NCI-H1417 (cell line): Measurements from ENCODE around the gene CKS1B.

Source experiments
- DNase-seq, 3 experiments: peaks; one replicate each; lab custom pipeline; 2025; lab: John Stamatoyannopoulos, UW

CKS1B gene

DNA sequence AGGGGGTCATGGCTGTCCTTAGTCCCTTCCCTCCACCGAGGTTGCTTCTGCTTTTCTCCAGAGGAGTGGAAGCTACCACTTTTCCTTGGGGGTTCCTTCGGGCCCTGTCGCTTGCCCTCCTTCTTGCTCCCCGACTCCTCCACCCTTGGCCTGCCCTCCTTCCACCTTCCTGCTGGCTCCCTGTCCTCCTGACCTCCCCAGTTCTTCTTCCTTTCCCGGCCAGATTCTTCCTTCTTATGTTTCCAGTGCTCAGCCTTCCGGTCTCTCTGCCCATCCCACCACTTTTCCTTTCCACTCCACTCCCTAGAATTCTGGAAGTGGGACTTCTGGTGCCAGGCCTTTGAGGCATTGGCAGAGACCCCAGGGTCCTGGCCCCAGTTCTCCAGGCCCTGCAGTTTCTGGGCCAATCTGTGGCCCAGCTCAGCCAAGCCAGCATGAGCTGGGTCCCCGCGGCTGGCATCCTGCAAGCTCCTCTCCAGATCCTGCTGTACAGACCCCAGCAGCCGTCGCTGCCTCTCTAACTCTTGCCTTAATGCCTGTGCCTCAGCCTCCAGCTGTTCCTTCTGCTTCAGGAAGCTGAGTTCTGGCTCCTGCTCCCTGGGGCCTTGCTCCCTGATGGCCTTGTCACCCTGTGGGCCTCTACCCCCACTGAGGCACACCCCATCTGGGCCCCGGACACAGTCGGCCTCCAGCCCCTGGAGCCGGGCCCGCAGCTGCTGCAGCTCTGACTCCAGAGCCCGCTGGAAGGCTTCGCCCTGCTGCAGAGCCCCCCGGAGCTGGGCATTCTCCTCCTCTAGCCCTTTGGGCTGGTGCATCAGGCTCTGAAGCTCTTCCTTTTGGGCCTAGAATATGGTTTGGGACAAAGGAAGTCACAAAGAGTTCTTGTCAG, 28.3 kb upstream of the CKS1B start:
- DNase-seq: no peak

DNA sequence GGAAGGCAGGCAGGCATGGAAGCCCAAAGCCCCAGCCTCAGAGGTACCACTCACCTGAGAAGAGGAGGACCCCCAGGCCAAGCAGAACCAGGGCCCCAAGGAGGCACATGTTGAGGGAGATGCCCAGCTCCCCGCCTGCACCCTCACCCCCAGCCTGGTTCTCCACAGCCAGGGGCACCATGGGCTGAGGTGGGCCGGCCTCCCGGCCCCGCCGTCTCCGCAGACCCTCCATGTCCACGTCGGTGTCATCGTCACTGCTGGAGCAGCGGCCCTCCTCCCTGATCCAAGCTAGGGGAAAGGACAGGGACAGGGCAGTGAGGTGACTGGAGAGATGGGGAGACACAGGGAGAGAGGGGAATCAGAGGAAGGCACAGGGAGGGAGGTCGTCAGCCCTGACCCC, 26.4 kb upstream of the CKS1B start:
- DNase-seq: no peak

DNA sequence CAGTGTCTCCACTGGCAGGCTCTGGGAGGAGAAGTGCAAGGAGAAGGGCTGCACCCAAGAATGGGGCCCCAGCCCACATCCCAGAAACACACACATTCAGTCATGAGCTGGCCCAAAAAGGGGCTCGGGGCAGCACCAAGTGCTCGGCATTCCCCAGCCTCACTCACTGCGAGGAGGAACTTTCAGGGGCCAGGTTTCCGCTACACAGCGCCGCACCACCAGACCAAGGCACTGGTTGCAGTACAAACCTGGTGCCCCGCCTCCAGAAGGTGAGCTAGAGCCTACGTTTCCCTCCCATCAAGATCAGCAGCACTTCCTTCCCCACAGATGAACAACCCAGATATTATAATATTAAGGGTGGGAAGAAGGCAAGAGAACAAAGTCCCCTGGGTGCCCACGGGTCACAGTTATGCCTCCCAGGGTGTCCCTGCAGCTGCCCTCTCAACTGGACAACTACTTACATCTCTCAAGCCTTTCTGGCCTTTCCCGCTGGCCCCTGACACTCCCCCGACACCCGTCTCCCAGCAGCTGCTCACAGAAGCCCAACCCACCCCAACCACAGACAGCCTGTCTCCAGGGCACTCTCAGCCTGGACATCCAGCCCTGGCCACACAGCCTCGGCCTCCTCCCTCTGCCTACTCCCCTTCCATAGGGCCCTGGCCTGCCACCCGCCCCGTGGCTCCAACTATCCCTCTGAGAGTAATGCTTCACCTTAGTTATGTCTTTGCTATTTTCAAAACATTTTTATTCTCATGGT, 22.4 kb upstream of the CKS1B start:
- no peak for DNase-seq

DNA sequence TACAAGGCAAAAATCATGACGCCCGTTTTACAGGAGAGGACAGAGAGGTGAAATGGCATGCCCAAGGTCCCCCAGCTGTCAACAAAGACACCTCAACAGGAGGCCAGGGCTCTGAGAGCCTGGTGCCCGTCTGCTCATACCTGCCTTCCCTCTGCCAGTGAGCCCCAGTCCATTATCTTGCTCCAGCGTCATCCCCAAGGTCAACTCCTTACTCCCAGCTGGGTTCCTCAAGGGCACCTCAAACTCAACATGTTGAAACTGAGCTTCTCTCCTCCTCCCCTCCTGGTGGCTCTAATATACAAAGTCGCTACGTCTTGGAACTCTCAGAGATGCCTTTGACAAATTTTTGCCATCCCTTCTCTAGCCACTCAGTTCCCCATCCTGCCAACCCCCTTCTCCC, 21.8 kb upstream of the CKS1B start:
- DNase-seq: no peak

DNA sequence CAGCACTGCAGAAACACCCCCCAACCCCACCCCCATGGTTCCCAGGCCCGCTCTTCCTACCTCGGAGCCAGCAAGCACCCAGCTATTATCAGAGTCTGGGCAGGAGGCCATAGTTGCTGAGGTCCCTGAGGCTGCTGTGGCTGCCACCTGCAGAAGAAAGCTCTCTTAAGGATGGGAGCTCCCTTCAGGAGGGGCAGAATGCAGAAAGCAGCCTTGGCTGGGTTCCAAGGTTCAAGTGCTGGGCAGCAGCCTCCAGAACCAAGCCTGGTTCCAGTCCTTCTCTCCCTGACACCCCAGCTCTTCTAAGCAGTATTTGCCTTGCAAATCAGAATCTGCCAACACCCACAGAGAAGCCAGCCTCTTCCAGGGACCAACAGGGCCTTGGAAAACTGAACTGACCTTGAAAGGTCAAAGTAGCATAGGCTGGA, 20.9 kb upstream of the CKS1B start:
- peak in 1 of 3 experiments; percentile 8 for DNase-seq

DNA sequence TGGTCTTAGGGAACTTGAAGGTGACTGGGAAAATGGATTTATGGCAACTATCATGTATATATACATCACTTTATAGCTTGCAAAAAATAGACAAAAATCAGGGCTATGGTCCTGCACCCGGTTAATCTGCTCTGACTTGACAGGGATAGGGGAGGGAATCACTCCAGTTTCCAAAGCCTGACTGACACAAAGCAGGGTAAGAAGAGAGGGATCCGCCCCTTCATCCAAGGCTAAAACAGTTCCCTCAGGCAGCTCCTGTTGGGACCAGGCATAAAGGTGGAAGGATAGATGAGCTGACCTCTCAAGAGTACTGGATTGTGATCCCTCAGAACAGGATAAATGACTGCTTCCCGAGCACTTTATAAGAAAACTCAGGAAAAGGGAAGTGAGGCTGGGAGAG, 19.9 kb upstream of the CKS1B start:
- peak in 1 of 3 experiments; percentile 37 for DNase-seq

DNA sequence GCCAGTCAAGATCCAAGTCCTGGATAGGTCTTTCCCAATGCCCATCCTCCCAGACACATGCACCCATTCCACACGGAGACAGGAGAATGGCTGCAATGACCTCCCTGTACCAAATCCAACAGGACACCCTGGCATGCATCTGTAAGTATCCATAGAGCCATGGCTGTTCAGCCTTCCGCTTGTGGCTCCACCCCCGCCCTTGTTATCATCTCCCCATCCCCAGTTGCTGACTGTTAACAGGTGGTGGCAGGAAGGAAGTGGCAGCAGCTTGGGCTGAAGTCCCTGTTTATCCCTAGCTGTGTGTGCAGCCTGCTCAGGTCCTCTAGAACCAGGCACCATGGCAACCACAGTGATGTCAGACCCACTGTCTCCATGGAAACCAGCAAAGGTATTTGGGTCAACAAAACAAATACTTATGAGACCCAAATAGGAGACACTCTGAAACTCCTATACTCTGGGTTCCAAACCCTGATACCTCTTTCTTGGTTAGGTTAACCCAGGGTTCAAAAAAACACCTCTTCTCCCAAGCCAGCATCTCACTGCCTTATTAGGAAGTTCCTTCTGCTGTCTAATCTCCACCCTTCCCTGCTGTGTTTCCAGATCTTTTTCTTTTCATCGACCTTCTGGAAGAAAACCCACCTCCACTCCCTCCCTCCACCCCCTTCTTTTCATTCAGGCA, 19.3 kb upstream of the CKS1B start:
- peak; percentile 37 to 91 (median 75) for DNase-seq

DNA sequence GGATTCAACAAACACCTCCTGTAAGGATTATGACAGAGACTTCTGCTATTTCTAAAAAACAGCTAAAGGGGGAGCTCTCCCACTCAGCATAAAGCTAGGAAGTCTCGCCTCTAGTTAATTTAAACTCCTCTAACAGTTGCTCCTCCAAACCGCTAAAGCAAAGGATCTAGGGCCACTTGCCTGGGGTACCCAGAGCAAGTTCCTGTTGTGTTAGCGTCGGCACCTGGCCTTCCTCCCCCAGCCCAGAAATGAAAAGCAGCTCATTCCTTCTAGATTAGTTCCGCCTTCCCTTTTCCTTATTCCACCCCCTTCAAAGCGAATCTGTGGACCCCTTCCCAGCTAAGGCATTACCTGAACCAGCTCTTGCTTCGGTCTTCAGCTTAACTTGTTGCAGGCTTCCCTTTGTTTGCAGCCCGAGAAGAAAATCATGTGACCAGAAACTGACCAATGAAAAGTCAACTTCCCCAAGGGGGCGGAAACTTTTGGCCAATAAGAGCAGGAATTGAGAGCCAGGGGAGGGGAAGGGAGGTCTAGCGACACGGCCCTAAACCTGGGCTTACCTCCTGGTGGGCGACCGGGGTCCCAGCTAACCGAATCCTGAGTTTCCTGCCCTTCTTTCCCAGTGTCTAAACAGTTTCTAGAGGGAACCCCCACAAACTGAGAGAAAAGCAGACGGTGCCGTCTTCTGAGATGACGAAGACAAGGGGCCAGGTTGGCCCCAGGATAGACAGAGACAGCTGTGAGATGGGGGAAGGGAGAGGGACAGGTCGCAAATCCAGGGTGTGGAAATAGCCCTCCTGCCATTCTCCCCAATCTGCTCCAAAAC, 18.6 kb upstream of the CKS1B start, which contains the start of gene PBXIP1:
PBXIP1 (minus strand) TSS at position 382 of the 826 bp plus-strand sequence. CDS start 2,378 bp downstream, outside the sequence.
- peak; percentile 90 to 99 (median 97) for DNase-seq

DNA sequence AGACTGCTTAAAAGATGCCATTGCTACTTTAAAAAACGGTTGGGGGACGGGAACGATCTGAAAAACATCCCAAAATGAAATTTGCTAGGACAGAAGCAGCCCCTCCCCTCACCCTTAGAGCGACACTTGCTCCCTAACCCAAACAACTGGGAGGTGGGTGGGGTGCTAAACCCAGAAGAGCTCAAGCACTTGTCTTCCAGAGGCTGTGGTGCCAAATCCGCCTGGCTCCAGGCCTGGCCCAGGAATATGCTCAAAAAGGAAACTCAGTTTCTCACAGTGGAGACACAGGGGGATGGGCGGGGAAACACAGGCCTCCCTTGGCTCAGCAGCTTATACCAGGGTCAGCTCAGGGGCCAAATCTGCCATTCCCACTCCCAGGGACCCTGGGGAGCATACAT, 17.9 kb upstream of the CKS1B start:
- peak in 1 of 3 experiments; percentile 44 for DNase-seq

DNA sequence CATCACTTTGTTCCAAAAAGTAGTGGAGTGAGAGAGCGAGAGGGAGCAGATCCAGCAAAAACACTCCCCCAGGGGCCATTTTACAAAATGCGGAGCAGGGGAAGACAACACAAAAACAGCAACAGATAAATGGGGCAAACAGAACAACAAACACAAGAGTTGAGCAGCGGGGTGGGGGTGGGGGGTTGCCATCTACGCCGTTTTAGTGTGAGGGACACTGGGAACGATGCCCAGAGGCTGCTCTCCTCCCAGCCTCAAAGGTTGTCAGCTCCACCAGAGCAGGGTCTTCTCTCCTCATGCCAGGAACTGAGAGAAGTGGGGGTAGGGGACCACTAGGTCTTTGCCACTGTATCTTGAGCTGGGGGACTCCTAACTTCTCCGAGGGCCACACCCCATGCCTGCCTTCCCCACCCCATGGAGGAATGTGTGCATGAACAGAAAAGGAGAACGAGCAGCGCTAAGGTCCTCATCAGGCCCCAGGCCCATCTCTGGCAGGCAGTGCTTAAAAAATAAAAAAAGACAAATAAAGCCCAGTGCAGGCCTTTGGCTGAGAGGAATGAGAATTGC, 17.3 kb upstream of the CKS1B start:
- DNase-seq: no peak

DNA sequence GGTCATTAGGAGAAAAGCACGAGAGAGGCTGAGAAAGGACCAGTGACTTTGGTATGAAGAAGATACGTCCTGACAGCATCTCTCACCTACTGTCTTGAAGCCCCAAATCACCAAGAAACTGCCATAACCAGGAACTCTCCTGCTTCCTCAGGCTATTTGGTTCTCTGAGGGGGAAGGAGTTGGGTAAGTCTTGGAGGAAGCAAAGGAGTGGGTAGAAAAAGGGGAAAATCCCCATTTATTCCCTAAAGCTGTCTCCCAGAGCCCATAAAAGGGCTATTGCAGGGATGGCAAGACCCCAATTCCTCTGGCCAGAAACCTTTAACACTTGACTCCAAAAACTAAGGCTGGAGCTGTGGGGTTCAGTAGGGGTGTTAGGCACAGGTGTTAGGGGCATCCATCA, 16.4 kb upstream of the CKS1B start:
- no peak for DNase-seq

DNA sequence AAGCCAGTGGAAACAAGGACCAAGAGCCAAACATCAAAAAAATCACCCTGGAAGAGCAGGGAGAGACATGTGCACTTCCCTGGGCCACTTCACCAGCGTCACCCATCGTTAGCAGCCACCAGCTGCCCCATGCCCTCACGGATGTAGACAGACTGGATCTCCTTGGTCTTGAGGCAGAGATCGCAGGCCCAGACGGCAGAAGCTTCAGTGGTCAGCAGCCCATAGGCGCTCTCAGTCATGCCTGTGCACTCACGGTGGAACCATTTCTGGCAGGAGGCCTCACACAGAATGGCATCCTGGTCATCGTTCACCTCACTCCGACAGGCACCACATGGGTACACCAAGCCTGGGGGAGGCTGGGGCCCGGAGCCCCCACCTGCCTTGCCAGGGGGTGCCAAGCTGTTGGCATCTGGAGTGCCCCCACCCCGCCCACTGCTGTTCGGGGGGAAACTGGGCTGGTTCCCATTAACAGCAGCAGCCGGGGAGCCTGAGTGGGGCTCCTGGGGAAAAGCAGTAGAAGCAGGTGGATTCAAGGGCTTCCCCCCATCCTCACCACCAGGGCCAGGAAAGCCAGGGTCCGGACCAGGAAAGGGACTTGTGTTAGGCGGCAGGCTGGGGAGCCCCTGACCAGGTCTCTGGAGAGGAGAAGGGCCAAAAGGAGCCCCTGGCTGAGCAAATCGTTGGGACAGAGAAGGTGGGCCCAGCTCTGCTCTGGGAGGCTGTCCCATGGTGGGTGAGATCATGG, 15.6 kb upstream of the CKS1B start:
- DNase-seq: no peak

DNA sequence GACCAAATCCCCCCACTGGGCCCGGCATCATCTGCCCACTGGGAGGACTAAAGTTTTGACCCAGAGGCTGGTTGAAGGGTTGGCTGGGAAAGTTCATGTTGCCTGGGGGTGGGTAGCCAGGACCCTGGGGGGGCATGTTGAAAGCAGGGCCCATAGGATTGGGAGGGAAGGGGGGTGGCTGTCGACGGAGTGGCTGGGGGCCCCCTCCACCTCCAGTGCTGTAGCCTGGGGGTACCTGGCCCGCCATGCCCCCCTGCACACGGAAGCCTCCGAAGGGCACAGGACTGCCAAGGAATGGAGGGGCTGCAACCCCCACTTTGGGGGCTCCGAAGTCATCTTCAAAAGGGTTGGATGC, 15.1 kb upstream of the CKS1B start:
- no peak for DNase-seq

DNA sequence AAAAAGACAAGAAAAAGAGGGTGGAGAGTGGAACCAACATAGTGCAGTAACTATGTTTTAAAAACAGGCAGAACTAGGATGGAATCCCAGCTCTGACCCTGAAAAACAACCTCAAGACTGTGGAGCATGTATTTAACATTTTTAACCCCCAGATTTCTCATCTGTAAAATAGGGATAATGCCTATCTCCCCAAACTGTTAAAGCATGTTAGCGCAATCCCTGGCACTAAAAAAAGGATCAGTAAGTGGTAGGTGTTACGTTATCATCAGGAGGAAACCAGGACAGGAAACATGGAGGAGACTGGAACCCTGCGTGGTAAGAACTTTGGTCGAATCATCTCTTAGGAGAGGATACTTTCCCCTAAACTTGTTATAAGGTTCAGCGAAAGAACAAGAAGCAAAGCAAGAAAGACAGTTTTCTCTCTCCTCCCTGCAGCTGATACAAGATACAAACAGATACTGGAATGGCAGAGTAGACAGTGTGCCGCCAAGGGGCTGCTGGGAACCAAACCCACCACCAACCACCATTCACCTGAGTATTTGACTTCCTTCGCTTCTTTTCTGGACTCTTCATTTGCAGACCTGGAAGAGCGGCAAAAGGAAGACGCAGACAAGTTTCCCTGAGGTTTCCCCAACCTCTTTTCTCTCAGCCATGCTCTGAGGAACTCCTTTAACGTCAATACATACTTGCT, 13.9 kb upstream of the CKS1B start:
- DNase-seq: no peak

DNA sequence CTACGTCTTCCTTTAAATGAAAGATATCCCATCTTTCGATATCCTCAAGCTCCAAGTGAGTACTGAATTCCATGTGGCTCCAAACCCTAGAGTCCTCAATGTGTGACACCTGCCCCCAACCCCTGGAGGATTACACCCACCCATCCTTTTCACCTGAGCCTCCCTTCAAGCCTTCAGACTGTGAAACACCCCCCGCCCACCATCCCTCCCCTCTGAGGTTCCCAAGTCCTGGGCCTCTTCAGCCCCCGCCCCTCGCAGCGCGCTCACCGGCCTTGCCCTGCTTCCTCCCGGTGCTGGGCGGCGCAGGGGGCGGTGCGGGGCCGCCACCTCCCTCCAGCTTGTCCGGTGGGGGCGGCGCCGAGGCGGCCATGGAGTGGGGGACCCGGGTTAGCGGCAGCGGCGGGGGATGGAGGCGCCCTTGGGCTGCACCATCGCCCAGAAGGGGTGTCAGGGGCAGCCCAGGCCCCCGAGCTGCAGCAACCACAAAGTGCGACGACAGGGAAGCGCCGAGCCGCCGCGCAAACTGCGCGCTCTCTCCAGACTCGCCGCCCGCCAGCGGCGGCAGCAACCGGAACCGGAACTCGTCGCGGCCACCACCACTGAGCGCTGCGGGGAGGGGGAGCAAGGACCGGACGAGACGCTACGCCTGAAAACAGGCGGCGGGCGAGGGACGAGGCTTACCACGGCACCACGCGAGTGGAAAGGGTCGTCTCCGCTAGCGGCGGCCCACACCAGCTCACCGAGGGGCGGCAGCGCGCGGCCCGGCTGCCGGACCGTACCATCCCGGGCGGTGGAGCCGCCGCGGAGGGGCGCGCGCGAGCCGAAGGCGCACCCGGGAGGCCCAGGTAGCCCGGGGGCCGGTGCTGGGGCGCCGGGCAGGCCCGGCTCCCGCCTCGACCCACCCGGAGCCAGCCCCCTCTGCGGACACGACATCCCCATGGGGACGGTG, 13.0 kb upstream of the CKS1B start, which contains the start of gene PYGO2:
PYGO2 (minus strand) TSS at position 576 of the 949 bp plus-strand sequence; CDS start at position 370, 206 bp downstream.
- DNase-seq: peak; percentile 86 to 91 (median 90)

DNA sequence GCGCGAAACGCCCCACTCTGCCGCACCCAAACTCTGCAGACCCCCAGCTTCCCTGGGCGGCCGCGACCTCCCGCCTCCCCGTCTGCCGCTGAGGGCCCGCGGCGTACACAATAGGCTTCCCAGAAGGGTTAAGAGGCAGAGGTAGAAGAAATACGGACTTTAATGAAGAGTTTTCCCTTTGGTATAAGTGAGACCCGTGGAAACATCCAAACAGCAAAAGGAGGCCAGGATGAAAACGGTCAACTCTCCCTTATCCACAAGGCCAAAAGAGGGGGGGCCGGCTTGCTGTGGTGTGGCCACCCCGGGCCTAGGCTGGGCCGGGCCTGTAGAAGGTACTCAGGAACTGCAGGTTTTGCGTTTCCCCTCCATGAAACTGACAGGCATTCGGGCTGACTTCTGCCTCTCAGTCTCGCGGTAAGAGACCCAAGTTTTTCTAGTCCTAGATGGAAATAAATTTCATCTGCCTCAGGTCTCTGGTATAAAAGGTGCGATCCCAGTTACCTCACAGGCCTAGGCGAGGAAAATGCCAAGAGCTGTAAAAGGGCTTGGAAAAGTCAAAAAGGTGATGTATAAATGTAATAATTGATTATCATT, 12.2 kb upstream of the CKS1B start:
- DNase-seq: peak in 2 of 3 experiments; percentile 74 to 76

DNA sequence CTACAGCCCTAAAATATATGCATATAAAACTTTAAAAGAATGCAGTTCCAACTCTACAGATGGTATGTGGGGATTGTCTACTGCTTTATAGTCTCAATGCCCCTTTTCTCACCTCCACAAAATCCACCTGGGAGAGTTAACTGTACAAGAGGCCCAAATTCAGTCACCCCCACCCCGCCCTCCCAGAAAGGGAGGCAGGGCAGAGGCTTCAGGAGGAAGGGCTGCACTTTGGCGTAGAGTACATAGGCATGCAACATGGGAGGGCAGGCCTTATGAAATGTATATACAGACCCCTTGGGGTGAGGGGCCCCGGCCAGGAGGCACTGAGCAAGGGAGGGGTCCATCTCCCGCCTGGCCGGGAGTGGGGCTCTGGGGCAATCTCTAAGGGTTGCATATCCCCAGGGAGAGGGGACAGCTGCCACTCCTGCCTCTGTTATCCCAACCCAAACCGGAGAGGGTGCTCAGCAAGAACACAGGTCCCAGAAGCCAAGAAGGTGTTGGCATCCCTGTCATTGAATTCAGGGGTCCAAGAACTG, 11.6 kb upstream of the CKS1B start:
- no peak for DNase-seq

DNA sequence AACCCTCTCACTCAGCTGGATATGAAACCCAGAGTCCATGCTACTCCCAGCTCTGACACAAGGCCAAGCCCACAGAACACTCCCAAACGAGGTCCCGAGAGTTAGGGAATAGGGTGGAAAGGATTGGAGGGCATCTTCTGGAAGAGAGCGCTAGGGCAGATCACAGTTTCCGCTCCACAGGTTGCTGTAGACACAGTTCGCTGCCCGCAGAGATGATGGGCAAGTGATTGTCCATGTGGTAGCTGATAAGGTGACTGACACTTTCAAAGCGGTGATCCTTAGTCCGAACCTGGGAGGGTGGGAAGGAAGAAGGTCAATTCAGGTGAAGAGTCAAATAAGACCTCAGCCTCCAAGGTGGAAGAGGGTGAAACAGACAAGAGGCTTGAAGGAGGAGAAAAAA, 10.8 kb upstream of the CKS1B start:
- DNase-seq: no peak
